ENCODE measurements around the gene MFAP4.

Gene MFAP4

GRCh38 chr17:19334331-19334730 is 52.7 kb downstream of the MFAP4 start:
- H3K9me2 ChIP-seq (replicated peaks; ENCODE audit: low read depth, low read length), result no peaks in the 10 kb centered on the region
- no peak overlapping the region for H3K4me3 ChIP-seq (ENCODE audit: low read length, poor library complexity, severe bottlenecking)
- no peaks in the 10 kb centered on the region for H3K36me3 ChIP-seq (ENCODE audit: insufficient read depth, low read length)
- H4K20me1 ChIP-seq (ENCODE audit: insufficient read depth, low read length, poor library complexity, severe bottlenecking), result no peaks in the 10 kb centered on the region
- peaks cover 19% of the 10 kb centered on the region for H3K27me3 ChIP-seq (ENCODE audit: insufficient read depth, low read length, poor library complexity, severe bottlenecking)
- H3K9ac ChIP-seq (ENCODE audit: low read depth, low read length, poor library complexity, severe bottlenecking), result no peak overlapping the region
- no peak overlapping the region for H2AFZ ChIP-seq (ENCODE audit: low read length)
- no peaks in the 10 kb centered on the region for H3K4me1 ChIP-seq (ENCODE audit: insufficient read depth, low read length, poor library complexity, severe bottlenecking)
- no peak overlapping the region for H3K4me2 ChIP-seq (ENCODE audit: low read depth, low read length, poor library complexity, severe bottlenecking)
- H3K9me3 ChIP-seq (ENCODE audit: insufficient read depth, low read depth, low read length), result no peaks in the 10 kb centered on the region
- TF ChIP-seq EZH2phosphoT487 (IDR thresholded peaks at IDR 0.05; ENCODE audit: borderline replicate concordance) (no peak), CTCF (conservative IDR thresholded peaks at IDR 0.05; ENCODE audit: low read length) (no peak)
- H3K79me2 ChIP-seq (ENCODE audit: insufficient read depth, low read length), result no peaks in the 10 kb centered on the region
- no peaks in the 10 kb centered on the region for H3F3A ChIP-seq (ENCODE audit: low read depth)

GRCh38 chr17:19333736-19334290 is 53.2 kb downstream of the MFAP4 start:
- no peaks in the 10 kb centered on the region for H4K20me1 ChIP-seq (ENCODE audit: insufficient read depth, low read length, poor library complexity, severe bottlenecking)
- H3K4me1 ChIP-seq (ENCODE audit: insufficient read depth, low read length, poor library complexity, severe bottlenecking), result no peaks in the 10 kb centered on the region
- no peak overlapping the region for H3K9ac ChIP-seq (ENCODE audit: low read depth, low read length, poor library complexity, severe bottlenecking)
- H3K9me3 ChIP-seq (ENCODE audit: insufficient read depth, low read depth, low read length), result no peaks in the 10 kb centered on the region
- no peaks in the 10 kb centered on the region for H3K36me3 ChIP-seq (ENCODE audit: insufficient read depth, low read length)
- peaks cover 19% of the 10 kb centered on the region for H3K27me3 ChIP-seq (ENCODE audit: insufficient read depth, low read length, poor library complexity, severe bottlenecking)
- no peak overlapping the region for H3K4me2 ChIP-seq (ENCODE audit: low read depth, low read length, poor library complexity, severe bottlenecking)
- TF ChIP-seq EZH2phosphoT487 (IDR thresholded peaks at IDR 0.05; ENCODE audit: borderline replicate concordance), result no peak
- no peak for TF ChIP-seq CTCF (conservative IDR thresholded peaks at IDR 0.05; ENCODE audit: low read length)
- no peak overlapping the region for H3K4me3 ChIP-seq (ENCODE audit: low read length, poor library complexity, severe bottlenecking)
- H3K79me2 ChIP-seq (ENCODE audit: insufficient read depth, low read length), result no peaks in the 10 kb centered on the region
- H3K9me2 ChIP-seq (replicated peaks; ENCODE audit: low read depth, low read length), result no peaks in the 10 kb centered on the region
- no peak overlapping the region for H2AFZ ChIP-seq (ENCODE audit: low read length)
- no peaks in the 10 kb centered on the region for H3F3A ChIP-seq (ENCODE audit: low read depth)

Measured in Loucy (cell line).